22Rv1 (cell line): ENCODE measurements around the gene OCA2.

Experiments
- H3K27ac ChIP-seq: fragments of 450-650 bp; 2 replicates; pipeline ENCODE4 v1.5.1; 2017
- CTCF ChIP-seq: fragments of 450-650 bp; IDR thresholded peaks from 2 replicates; pipeline ENCODE4 v1.5.1; 2017; ENCODE audit warnings: mild to moderate bottlenecking
- ZFX ChIP-seq: fragments of 450-650 bp; IDR thresholded peaks from 2 replicates; pipeline ENCODE4 v1.6.1; 2017; ENCODE audit warnings: antibody characterized with exemption, borderline replicate concordance

Gene OCA2

DNA sequence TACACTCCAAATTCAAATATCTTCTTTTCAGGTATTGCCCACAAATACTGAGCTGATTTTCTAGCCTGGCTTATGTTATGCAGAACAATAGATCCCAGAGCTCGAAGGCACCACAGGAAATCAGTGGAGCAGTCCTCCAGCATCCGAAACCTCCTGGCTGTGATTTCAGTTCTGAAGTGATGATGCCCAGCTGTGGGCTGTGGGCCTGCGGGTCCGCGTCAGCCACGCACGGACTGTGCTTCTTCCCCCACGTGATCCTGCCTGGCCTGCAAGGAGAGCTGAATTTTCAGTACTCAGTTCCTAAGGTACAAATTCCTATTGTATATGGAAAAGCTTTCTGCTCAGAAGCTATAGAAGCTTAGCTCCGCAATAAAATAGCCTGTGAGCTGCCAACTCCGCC is 96.2 kb downstream of the OCA2 start:
- TF ChIP-seq CTCF, result no peak
- no peak for TF ChIP-seq ZFX
- no peak overlapping the region for H3K27ac ChIP-seq

DNA sequence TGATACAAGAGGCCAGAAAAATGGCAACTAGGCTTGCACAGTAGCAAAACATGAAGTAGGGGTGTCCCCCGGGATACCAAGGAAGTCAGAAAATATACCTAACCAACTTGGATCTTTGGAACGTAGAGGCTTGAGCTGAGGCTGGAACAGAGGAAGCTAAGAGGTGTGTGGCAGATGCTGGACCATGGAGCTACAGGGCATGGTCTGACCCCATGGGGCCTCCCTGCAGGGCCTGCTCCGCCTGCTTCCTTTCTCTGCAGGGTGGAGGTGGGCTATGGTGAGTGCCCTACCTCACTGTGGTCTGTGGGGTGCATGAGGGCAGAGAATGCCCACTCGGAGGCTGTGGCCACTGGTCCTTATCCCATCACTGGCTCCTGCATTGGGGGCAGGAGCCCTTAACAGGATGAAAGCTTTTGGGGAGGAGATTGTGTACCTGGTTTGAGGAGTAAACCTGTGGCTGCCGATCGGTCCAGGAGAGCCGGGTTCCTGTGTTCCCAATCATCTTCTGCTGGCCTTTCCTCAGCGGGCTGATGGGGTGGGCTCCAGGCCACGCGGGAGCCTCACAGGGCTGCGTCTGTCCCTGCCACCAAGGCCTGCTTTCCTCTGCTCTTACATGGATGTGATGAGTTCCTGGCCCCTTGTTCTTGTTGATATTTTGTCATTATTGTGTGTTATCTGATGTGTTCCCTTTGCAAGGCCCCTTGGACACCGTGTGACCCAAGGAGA is 96.8 kb downstream of the OCA2 start:
- H3K27ac ChIP-seq, result no peak overlapping the region
- TF ChIP-seq CTCF, result no peak

GRCh38 chr15:28001641-28002040 is 97.5 kb downstream of the OCA2 start:
- H3K27ac ChIP-seq, result no peak overlapping the region
- TF ChIP-seq CTCF (no peak), ZFX (no peak)

DNA sequence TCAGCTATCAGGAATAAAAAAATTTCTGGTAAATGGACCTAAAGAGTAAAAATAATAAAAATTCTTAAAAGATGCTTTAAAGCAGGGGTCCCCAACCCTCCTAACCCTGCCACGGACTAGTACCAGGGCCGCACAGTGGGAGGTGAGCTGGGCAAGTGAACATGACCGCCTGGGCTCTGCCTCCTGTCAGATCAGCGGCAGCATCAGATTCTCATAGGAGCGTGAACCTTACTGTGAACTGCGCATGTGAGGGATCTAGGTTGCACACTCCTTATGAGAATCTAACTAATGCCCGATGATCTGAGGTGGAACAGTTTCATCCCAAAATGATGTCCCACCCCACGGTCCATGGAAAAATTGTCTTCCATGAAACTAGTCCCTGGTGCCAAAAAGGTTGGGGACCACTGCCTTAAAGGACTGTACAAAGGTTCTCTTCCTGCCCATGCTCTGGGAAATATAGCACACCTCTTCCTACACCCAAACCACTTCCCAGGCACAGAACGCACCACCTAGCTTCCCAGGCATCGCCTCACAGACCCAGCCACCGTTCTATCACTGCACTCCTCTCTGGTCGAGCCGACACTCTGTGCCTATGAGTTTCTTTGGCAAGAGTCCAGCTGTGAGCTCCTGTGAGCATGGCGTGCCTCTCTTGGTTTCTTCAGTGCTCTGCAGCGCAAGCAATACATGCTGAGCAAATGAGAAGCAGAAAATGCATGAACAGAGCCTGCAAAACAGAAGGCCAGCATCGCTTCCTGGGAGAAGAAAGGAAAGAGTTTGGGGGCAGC is 104.9 kb downstream of the OCA2 start:
- TF ChIP-seq ZFX (no peak), CTCF (no peak)
- H3K27ac ChIP-seq, result no peak overlapping the region

GRCh38 chr15:27993544-27993943 is 105.6 kb downstream of the OCA2 start:
- H3K27ac ChIP-seq, result no peak overlapping the region

GRCh38 chr15:27990521-27991515 is 108.3 kb downstream of the OCA2 start:
- H3K27ac ChIP-seq, result no peak overlapping the region
- no peak for TF ChIP-seq CTCF
- TF ChIP-seq ZFX, result no peak

More at GRCh38 chr15:27993544-27993943, 105.6 kb downstream of the OCA2 start:
- TF ChIP-seq CTCF (no peak), ZFX (no peak)
